Stimulated activated CD4-positive, alpha-beta T cell treated with anti-CD3 and anti-CD28 coated beads, Interleukin-4, amount 100 ng/mL, for 4 hours (primary cell): ENCODE data around the gene FCGBP.
"Not testable (repeated sequence)": the region's sequence is repeated elsewhere in the genome, so short reads cannot be mapped to it uniquely, and the experiment has no call there.

Source experiments
- DNase-seq, 2 experiments: peaks; one replicate each; pipeline ENCODE4 v3.0.0-alpha.2; 2020

Gene FCGBP

GRCh38 chr19:39889872-39890754, 44.3 kb downstream of the FCGBP start:
- DNase-seq: not testable (repeated sequence)

- DNase-seq: not testable (repeated sequence)
These were observed 46.9 kb downstream of the FCGBP start for GRCh38 chr19:39887456-39887951.

- not testable (repeated sequence) for DNase-seq
These were observed 48.4 kb downstream of the FCGBP start for GRCh38 chr19:39885821-39886554.

- DNase-seq: not testable (repeated sequence)
These were observed 49.7 kb downstream of the FCGBP start for GRCh38 chr19:39884721-39885120.
